NK-92 (cell line): Measurements from ENCODE around the gene PRDM16.

Experiments
- DNase-seq: peaks from one replicate; lab custom pipeline; 2025; ENCODE audit not compliant: unreplicated experiment; lab: John Stamatoyannopoulos, UW

The PRDM16 gene

DNA sequence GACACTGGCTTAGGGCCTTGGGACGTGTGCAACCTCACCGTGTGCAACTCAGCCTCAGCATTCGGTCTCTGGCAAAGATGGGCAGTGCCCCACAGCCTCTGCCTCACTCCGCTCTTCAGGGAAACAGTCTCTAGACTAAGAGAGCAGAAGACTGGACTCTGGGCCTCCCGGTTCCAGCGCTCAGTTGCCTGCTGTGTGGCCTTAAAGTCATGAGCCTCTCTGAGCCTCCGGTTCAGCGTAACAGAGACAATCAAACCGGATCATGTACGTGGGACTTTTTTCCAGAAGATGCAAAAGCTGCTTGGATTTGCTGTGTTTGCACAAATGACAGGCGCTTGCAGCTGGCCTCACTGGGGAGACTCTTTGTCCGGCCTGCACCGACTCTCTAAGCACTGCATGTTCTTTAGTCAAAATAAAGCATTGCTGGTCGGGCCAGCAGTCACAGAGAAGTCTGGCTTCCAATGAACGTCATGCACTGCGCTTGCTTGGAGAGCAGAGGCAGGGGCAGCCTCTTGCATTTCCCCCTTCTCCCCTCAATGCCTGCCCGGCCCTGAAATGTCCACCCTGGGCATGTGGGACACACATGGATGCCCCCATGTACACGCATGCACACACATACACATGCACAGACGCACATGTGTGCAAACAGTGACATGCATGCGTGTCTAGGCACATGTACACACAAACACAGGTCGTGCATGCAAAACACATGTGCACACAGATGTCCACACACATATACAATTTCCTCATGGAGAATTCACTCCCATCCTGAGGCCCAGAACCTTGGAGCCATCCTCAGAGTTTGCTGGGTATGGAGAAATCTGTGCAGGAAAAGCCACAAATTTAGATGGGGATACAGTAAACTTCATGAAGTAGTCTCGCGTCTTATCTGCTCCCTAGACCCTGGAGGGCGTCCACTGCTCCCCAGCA lies 152.4 kb downstream of the PRDM16 start:
- DNase-seq = no peak

DNA sequence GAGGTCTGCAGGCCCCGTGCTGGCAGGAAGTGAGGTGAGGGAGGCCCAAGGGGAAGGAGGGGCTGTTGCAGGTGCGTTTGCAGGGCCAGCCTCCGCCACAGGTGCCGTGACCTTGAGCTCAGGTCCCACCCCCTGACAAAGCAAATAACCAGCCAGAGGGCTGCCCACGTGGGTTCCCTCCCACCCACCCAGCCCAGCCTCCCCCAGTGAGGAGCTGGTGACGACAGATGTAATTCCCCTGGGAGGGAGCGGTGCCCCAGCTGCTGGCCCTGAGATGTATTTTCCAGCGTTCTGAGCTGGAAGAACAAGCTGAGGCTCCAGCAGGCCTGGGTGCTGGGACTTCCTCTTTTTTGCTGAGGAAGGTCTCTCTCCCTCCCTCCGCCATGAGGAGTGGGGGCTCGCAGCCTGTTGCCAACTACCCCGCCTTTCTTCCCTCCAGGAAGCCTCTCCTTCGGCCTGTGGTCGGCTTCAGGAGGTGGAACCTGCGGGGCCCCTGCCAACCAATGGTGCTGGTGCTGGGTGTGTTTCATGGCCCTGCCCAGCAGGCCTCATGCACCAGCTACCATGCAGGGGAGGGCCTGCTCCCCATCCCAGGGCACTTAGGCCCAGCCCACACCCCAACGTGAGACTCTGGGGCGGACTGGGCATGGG lies 153.2 kb downstream of the PRDM16 start:
- DNase-seq = no peak

DNA sequence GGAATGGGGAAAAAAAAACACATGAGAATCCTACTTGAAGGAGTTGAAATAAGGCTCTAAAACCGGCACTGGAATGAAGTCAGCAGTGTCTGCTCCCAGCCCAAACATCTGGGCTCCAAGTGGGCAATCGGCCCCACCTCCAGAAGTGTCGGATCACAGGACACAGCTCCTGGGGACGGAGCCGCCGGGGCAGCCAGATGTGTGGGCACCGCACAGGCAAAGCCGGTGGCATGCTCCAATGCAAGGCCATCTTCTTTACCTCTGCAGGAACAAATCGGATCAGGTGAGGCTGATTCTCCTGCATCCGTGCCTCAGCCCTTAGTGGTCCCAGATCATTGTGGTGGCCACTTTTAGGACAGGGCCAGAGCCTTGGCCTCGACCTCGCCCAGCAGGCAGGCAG lies 156.7 kb downstream of the PRDM16 start:
- DNase-seq = no peak

DNA sequence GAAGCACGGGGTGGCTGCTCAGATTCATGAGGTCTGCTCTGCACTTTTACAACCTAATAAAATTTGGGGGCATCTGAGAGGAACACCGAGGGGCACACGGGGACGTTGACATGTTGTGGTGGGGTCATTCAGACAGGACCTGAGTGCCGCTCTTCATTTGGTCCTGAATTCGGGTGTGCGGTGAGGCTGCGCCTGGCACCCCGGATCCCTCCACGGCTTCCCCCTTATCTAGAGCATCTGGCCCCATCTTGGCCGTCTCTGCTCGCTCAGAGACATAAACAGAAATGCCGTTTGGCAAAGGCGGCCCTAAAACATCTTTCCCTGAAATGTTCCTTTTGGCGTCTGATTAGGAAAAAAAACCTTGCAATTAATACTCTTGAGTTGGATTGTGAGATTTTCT lies 157.2 kb downstream of the PRDM16 start:
- no peak for DNase-seq

DNA sequence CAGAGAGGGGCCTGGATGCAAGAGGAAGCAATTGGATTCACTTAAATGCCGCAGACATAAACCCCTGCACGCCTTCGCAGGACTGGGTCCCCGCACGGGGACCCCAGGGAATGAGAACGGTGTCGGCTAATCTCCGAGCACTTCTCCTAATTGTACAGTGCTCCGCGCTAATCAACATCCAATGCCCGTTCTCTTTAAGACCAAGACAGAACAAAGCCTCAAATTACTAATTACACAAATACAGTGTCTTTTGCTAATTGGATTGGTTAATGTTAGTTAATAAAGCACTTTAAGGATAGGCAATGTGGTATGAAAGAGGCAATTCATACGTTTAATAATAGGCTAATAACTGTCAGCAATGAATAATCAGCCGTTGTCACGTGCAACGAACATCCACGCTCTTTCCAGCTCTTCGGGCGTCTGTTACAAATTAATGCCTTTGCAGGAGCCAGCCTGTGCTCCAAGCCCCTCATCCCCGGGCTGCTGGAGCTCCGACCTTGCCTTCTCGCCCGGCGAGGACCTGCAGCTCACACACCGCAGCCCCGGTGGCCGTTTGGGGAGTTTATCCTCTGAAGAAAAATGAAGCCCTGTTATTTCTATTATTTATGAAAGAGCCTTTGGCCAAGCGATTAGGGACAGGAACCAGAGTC lies 157.8 kb downstream of the PRDM16 start:
- no peak for DNase-seq

DNA sequence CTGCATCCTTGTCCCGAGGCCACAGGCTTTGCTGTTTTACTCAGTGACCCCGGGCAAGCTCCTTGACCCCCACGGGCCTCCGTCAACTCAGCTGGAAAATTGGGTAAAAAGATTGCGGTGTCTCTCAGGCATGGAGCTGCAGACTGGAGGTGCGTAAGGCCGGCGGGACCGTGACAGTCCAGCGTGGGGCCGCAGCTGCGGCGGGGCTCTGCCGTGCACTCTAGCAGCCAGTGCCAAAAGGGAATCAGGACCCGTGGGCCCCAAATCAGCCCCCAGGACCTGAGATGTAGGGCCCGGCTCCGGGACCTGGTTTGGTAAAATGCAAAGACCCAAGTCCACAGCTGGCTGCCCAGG lies 158.3 kb downstream of the PRDM16 start:
- no peak for DNase-seq

DNA sequence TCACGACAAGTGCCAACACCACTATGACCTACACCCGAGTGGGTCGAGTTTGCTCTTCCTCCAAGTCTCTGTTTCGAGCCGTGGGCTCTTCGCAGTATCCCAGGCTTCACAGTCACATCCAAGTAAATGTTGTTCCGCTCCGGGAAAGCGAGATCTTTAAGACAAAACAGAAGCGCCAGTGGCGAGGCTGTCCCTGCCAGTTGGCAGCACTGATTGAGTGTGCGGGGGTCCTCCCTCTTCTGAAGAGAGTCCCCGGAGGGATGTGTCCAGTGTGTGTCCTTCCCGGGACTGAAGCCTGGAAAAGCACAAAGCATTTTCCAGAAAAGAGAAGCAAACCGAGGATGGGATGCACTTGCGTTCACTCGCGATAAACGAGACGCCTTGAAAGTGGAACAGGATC lies 158.9 kb downstream of the PRDM16 start:
- DNase-seq = no peak

DNA sequence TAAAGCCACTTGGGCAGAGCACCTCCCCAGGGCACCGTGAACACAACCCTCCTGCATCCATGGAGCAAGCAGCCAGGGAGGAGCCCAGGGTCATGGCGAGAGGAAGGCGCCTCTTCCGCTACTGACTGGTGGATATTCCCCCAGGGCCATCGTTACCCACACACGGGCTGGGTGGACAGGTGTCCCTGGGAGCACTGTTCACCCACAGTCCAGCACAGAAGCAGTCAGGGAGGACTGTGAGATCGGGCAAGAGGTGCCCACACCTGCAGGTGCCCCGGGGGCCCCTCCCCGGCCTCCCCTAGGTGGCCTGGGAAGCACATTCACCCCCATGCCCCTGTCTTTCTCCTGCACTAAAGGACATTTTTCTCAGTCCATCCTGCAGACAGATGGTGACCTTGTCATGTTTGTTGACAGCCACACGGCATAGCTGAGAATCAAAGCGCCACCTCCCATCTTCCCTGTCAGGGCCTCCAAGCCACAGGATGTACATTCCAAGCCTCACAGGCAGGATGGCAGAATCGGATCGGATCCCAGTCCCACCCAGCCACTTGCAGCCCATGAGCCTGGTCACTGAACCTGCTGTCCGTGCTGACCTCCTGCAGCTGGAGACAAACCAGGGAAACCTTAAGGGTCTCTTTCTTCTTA lies 160.2 kb downstream of the PRDM16 start:
- no peak for DNase-seq

DNA sequence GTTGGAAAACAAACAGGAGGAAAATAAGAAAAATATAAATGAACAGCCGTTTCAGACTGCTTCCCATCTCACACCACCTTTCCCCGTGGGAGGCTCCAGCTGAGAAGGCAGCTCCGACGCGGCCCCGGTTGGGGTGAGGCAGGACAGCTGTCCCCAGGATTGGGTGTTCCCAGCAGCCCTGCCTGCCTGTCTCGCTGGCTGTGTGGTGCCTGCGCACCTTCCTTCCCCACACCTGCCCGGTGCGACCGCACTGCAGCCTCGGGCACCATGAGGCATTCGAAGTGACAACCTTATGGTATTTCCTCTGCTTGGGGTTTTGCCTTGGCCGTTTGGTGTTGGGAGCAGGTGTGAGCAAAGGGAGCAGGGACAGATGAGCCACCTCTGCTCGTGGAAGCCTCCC lies 161.6 kb downstream of the PRDM16 start:
- no peak for DNase-seq

DNA sequence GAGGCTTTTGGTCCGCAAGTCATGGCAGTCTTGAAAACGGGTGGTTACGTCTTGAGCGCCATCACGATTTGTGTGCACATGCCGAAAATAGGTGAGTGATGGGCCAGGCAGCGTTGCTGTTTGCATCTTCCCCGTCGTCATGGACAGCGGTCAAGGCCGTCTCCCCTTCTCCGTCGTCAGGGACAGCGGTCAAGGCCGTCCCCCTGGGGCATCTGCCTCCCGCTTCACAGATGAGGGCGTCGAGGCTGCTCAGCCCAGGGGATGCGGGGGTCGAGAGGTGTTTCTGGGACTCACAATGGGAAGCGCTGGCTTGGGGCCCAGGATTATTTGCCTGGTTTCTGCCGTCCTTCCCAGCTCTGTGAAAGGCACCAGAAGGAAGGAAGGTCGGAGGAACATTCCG lies 162.2 kb downstream of the PRDM16 start:
- no peak for DNase-seq

DNA sequence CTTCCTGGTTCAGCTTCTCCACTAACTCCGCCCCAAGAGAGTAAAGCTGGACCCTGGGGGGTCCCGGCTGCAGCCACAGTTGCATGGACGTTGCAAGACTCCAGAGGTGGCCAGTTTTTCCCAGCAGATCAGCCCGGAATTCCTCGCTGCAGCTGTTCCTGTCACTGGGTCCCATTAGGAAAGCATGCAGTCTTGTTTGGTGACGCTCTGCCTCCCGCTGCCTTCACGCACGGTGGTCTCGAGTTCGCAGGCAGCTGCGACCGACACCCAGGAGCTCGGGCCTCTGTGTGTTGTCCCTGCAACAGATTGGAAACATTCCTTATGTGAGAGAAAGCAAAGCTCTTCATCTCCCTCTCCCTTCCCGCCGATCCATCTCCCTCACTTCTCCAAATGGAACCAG lies 162.8 kb downstream of the PRDM16 start:
- DNase-seq = no peak

DNA sequence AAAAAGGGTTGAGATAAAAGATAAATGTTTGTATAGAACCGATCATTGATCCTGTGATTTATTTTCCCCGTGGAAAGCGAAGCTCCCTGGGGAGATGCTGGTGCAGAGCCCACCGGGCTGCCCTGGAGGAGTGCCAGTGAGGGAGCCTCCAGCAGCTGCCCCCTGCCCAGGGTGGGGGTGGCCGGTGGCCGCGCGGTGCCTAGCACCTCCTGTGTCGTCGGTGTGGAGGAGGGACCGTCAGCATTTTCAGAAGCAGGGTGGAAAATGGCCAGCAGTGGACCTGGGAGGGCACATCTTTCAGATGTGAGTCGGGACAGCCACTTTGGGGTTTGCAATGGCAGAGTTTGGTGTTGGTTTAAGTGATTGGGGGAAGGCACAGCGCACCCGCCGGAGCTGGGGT lies 164.0 kb downstream of the PRDM16 start:
- DNase-seq = no peak

DNA sequence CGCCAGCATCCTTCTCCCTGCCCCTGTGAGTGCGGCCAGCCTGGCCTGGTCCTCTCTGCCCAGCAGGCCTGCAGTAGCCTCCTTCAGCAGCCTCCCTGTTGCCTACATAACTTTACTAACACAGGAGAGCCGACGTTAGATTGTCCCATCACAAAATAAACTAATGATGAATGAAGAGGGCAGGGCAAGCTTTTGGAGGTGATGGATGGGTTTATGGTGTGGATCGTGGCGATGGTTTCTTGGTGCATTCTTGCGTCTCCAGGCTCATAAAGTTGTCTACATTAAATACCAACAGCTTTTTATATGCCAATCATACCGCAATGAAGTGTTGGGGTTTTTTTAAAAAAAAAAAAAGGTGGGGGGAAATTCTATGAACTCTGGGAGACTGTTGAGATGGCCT lies 164.5 kb downstream of the PRDM16 start:
- no peak for DNase-seq

DNA sequence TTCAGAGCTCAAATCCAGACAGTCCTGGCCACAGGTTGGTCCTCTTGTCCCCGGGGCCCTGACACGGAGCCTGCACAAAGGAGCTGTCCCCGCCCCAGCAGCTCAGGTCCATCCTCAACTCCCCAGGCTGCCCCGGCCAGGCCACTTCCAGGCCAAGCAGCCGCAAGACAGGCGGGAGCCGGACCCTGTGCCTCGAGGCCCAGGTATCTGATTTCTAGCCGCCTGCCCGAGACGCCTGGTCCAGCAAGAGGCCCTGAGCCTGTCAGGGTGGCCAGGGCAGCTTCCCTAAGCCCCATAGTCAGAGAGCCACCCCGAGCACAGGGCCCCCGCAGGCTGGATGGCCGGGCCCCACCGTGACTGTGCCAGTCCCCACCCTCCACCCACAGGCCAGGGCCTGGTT lies 165.3 kb downstream of the PRDM16 start:
- no peak for DNase-seq

DNA sequence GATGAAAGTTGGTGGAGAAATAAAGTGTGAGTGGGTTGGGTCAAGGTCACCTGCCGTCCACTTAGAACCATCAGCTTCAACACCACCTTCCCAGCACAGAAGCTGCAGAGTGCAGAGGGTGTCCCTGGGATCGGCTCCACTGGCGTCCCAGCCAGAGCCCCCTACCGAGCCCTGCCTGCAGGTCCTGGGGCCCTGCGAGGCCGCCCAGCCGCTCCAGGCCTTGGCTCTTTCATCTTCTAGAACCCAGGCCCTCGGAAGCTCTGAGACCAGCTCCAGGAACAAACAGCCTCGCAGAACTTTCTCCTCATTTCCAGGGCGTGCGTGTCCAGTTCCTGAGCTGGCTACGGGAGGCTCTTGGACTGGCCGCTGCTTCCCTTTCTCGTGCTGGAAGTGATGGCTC lies 166.0 kb downstream of the PRDM16 start:
- DNase-seq = no peak

DNA sequence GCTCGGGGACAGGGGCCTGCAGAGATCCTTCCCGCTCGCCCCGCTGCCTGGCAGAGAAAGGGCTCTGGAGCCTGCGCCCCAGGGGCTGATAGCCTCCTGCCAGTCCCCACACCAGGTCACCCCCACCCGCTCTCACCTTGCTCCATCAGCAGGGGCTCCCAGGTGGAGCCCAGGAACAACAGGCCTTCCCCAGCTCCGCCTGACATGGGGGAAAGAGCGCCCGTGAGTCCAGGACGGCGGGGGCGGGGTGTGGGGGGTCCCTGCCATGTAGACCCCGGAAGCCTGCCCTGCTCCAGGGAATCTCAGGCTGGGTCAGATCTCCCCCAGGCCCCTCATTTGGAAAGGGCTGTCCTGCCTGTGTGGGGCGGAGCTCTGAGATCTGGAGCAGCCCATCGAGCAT lies 166.5 kb downstream of the PRDM16 start:
- DNase-seq = no peak

DNA sequence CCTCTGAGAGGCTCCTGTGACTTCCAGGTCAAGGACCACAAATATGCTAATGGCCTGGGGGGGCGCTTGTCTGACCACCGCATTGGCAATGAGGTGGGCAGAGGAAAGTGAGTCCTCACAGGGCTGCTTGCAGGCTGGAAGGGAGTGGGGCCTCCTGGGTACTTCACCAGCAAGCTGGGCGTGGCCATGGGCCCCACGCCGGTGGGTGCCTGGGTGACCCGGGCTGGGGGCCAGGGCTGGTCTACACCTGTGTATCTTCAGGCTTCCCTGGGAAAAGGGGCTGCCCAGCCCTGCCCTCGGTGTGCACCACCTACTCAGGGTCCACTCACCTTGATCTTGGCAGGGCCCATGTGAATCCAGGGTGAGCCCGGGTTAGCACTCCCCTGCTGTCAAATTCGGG lies 167.4 kb downstream of the PRDM16 start:
- DNase-seq = no peak

DNA sequence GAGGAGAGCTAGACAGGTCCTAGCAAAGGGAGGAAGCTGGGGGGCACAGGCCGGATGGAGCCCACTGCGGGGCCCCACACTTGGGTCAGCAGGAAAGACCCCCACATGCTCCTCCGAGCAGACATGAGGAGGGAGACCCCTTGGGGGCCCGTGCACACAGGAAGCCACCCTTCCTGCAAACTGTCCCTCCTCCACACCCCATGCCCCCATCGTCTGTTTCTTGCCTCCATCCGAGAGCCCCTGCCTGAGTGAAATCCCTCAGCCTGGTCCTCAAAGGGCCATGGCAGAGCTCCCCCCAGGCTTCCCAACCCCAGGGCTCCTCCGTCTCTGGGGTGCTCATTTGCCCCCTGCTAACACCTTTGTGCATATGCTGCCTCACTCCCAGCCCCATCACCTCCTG lies 168.0 kb downstream of the PRDM16 start:
- no peak for DNase-seq

DNA sequence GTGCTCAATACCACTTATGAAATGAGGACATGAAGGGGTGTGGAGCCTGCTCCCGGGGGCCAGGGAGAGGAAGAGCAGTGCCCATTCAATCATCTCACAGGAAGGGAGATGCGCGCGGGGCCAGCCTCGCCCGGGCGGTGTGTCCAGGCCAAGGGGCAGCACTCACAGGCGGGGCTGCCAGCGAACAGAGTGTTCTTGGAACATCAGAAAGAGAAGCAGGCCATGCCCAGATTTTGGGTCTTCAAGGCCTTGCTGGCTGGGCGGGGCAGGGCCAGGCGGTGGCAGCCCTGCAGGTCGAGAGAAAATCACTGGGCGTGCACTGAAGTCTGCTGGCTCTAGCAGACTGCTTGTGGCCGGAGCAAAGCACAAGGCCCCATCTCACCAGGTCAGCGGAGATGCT lies 168.6 kb downstream of the PRDM16 start:
- no peak for DNase-seq

DNA sequence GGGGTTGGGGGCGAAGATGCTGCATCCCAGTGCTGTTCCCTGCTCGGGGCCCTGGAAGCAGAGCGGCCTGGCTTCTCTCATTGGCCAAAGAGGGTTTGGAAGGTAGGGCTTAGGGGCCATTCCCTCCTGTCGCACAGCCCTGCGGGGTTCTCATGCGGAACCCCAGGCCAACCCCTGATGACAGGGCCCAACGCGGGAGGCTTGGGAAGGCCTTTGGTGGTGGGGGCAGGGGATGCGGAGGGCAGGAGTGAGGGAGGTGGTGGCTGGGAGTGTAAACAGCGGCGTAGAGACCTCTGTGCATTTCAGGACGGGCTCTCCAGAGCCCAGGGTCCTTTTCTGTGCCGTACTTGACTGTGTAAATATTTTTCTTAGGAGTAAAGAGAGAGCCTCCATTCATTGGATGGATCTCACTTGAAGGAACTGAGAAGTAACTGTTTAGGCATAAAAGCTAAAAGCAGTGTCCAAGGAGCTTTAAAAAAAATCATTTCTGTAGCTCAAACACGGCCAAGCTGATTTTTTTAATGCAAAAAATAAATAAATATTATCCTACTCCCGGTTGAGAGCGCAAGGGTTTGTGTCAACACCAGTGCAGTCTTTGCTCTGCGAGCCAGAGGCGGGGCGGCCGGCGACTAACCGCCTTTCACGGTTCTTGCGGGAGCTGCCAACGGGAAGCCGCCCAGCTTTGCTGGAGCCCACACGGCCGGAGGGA lies 169.1 kb downstream of the PRDM16 start:
- no peak for DNase-seq

DNA sequence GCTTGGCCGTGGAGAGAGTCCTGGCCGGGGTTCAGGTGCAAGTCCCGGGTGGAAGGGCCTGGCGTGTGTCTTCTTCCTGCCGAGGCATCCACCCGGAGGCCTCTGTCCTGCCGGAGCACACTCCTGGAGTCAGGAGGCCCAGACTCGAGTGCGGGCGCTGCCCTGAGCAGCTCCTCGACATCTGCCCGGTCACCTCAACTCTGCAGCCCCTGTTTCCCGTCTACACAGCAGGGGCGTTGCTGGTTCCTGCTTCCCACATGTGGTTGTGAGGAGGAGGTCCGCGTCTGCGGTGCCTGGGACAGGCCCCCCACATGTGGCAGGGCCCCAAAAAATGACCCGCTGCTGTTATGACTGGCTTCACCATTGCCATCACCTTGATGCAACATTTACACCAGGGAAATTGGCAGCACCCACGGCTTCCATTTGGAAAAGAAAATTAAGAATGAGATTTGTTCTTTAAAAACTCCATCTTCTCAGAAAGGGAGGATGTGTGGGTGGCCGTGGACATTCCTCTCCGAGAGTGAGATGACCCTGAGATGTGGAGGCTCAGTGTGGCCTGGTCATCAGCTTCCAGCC lies 169.8 kb downstream of the PRDM16 start:
- no peak for DNase-seq
